ENCODE data around the gene PCYT2. TPM values are rescaled to one million over a fixed set of nuclear protein-coding genes. Genes with fewer than 3 reads are reported as not detected.
"Not testable (repeated sequence)": the region's sequence is repeated elsewhere in the genome, so short reads cannot be mapped to it uniquely, and the experiment has no call there.

Gene PCYT2
- total RNA-seq, 1 experiment from 2014 or later = 31.4 TPM

GRCh38 chr17:81955058-81955681, 44.0 kb upstream of the PCYT2 start:
- Mint-ChIP-seq H3K4me1 (no peaks in the 10 kb centered on the region), H3K27ac (no peak overlapping the region), H3K27me3 (ENCODE audit: low read depth) (peaks cover 33% of the 10 kb centered on the region), H3K36me3 (no peaks in the 10 kb centered on the region), H3K4me3 (no peak overlapping the region), H3K9me3 (no peaks in the 10 kb centered on the region)
- CTCF ChIA-PET = interaction anchor here (1.0 to 1.9 kb wide), 4 partner anchors 40 to 86 kb away, joined by 3 to 9 read pairs (median 4); partner anchors contain the start of gene DCXR
- POLR2A ChIA-PET = no interaction called here
- ATAC-seq = no peak
- TF ChIP-seq TCF7 (CRISPR knock-in tag; IDR thresholded peaks at IDR 0.05; ENCODE audit: low read depth) = no peak
- no peak for TF ChIP-seq ZNF416 (CRISPR knock-in tag; IDR thresholded peaks at IDR 0.05)
- no peak for TF ChIP-seq MAX (CRISPR knock-in tag; IDR thresholded peaks at IDR 0.05)
- TF ChIP-seq, protein P1, sequence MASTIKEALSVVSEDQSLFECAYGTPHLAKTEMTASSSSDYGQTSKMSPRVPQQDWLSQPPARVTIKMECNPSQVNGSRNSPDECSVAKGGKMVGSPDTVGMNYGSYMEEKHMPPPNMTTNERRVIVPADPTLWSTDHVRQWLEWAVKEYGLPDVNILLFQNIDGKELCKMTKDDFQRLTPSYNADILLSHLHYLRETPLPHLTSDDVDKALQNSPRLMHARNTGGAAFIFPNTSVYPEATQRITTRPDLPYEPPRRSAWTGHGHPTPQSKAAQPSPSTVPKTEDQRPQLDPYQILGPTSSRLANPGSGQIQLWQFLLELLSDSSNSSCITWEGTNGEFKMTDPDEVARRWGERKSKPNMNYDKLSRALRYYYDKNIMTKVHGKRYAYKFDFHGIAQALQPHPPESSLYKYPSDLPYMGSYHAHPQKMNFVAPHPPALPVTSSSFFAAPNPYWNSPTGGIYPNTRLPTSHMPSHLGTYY (CRISPR knock-in tag; IDR thresholded peaks at IDR 0.05) = no peak
- TF ChIP-seq ARID4B (CRISPR knock-in tag; IDR thresholded peaks at IDR 0.05; ENCODE audit: borderline replicate concordance) = no peak
- TF ChIP-seq NR2C2 (CRISPR knock-in tag; IDR thresholded peaks at IDR 0.05) = no peak
- no peak for TF ChIP-seq STAT6 (CRISPR knock-in tag; conservative IDR thresholded peaks at IDR 0.05; ENCODE audit: low read depth)
- no peak for DNase-seq (ENCODE audit: low spot score)

GRCh38 chr17:81954131-81955057, 43.2 kb upstream of the PCYT2 start:
- H3K27ac Mint-ChIP-seq = no peak overlapping the region
- no peak for DNase-seq (ENCODE audit: low spot score)
- H3K27me3 Mint-ChIP-seq (ENCODE audit: low read depth) = peaks cover 29% of the 10 kb centered on the region
- H3K9me3 Mint-ChIP-seq = no peaks in the 10 kb centered on the region
- CTCF ChIA-PET = interaction anchor here (0.9 to 2.4 kb wide), 5 partner anchors 10 to 85 kb away, joined by 3 to 9 read pairs (median 4); partner anchors contain the start of gene DCXR
- H3K36me3 Mint-ChIP-seq = no peaks in the 10 kb centered on the region
- POLR2A ChIA-PET = no interaction called here
- H3K4me1 Mint-ChIP-seq = no peaks in the 10 kb centered on the region
- TF ChIP-seq MXD4 (CRISPR knock-in tag; IDR thresholded peaks at IDR 0.05; ENCODE audit: borderline replicate concordance) = no peak
- no peak for TF ChIP-seq ETV6 (CRISPR knock-in tag; IDR thresholded peaks at IDR 0.05)
- TF ChIP-seq, protein P2, sequence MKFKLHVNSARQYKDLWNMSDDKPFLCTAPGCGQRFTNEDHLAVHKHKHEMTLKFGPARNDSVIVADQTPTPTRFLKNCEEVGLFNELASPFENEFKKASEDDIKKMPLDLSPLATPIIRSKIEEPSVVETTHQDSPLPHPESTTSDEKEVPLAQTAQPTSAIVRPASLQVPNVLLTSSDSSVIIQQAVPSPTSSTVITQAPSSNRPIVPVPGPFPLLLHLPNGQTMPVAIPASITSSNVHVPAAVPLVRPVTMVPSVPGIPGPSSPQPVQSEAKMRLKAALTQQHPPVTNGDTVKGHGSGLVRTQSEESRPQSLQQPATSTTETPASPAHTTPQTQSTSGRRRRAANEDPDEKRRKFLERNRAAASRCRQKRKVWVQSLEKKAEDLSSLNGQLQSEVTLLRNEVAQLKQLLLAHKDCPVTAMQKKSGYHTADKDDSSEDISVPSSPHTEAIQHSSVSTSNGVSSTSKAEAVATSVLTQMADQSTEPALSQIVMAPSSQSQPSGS (CRISPR knock-in tag; IDR thresholded peaks at IDR 0.05; ENCODE audit: borderline replicate concordance, low read depth) = no peak
- no peak for TF ChIP-seq NR3C1 (CRISPR knock-in tag; conservative IDR thresholded peaks at IDR 0.05; ENCODE audit: low read depth)
- ATAC-seq = no peak
- H3K4me3 Mint-ChIP-seq = no peak overlapping the region

DNA sequence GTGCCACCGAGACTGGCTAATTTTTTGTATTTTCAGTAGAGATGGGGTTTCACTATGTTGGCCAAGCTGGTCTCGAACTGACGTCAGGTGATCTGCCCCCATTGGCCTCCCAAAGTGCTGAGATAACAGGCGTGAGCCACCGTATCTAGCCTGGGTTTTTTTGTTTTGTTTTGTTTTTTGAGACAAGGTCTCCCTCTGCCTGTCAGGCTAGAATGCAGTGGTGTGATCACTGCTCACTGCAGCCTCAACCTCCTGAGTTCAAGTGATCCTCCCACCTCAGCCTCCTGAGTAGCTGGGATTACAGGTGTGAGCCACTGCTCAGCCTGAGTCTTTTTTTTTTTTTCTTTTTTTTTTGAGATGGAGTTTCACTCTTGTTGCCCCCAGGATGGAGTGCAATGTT, 42.2 kb upstream of the PCYT2 start:
- H3K36me3 Mint-ChIP-seq; ATAC-seq; H3K4me3 Mint-ChIP-seq; H3K4me1 Mint-ChIP-seq; H3K27ac Mint-ChIP-seq; DNase-seq (ENCODE audit: low spot score); POLR2A ChIA-PET; H3K9me3 Mint-ChIP-seq: not testable (repeated sequence)
- CTCF ChIA-PET = interaction anchor here (0.7 to 2.4 kb wide), 2 partner anchors 9 to 292 kb away, joined by 3 to 6 read pairs; no protein-coding TSS in a partner anchor
- peaks cover 20% of the 10 kb centered on the region for H3K27me3 Mint-ChIP-seq (ENCODE audit: low read depth)
